Measurements from ENCODE around the gene INPP5B. TPM values are rescaled to one million over a fixed set of nuclear protein-coding genes. Genes with fewer than 3 reads are reported as not detected.

The INPP5B gene
- total and polyA plus RNA-seq, 2 of the 13 experiments (the other 11 are each of a cell fraction or from before 2014, with no cell fraction given) = 9.0 to 9.8 TPM

DNA sequence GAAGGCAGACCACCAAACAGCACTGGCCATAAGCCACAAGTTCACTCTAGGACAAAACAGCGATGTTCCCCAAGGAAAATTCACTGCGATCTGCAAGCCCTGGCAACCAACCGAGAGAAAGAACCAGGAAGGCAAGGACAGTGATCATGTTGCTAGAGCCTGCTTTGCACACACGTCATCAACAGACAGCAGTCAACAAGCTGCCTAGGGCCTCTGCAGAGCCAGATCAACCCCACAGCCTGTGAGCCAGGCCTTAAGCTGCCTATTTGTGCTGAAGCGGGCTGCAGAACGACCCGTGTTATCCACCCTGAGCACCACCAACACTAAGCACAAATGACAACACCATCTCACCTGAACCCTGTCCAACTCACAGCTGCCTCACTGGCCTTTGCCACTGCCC lies 132.6 kb downstream of the INPP5B start:
- no peak for FAIRE-seq
- Histone ChIP-seq H3K4me2 (ENCODE audit: low read depth, low read length) (no peak overlapping the region), H3K9me3 (ENCODE audit: low read length) (no peaks in the 10 kb centered on the region), H2AFZ (ENCODE audit: low read length) (no peak overlapping the region), H3K4me3 (replicated peaks in 1 of 3; ENCODE audit: insufficient read depth in 1 of 3, low read depth in 2 of 3, low read length in 3 of 3) (no peak overlapping the region), H4K20me1 (ENCODE audit: insufficient read depth, low read length) (no peaks in the 10 kb centered on the region), H3K9ac (ENCODE audit: insufficient read depth, low read depth, low read length) (no peak overlapping the region), H3K79me2 (ENCODE audit: insufficient read depth, low read length) (no peaks in the 10 kb centered on the region), H3K27ac (ENCODE audit: extremely low read length, insufficient read depth, low read length) (no peak overlapping the region), H3K4me1 (ENCODE audit: insufficient read depth, low read length) (peaks cover 27% of the 10 kb centered on the region), H3K36me3 (replicated peaks in 1 of 2; ENCODE audit: control insufficient read depth in 1 of 2, insufficient read depth in 2 of 2, low read length in 2 of 2) (peaks cover 5 to 32% of the 10 kb centered on the region in 2 experiments; a peak in 4 of 5 replicates), H3K27me3 (ENCODE audit: control insufficient read depth in 1 of 2, insufficient read depth in 2 of 2, low read length in 2 of 2) (no peaks in the 10 kb centered on the region)
- ChIA-PET CTCF (ENCODE audit: low intra/inter-chr PET ratio, low total read pairs) (no interaction called here), POLR2A (no interaction called here)
- no peak for DNase-seq (ENCODE audit: low spot score)
- intact Hi-C loops (cut with micrococcal nuclease; ENCODE audit: unreplicated experiment) (no loop called here), in situ Hi-C loops (cut with HindIII; ENCODE audit: extremely low pct_ligation_motif_present, low pct_unique_long_range_greater_than_20kb) (loop anchor here (5.0 kb wide), 1 partner anchor 43 kb away; the partner anchor contains the start of gene MTF1)
- no peak for ATAC-seq
- BruUV-seq (replicated peaks) = no TSS peak
- no peak for TF ChIP-seq ZNF749 (CRISPR knock-in tag; IDR thresholded peaks at IDR 0.05; ENCODE audit: borderline replicate concordance)
- TF ChIP-seq KAT8 (CRISPR knock-in tag; IDR thresholded peaks at IDR 0.05) = no peak
- no peak for TF ChIP-seq ZNF619 (CRISPR knock-in tag; IDR thresholded peaks at IDR 0.05)
- TF ChIP-seq SKI (IDR thresholded peaks at IDR 0.05; ENCODE audit: partially characterized antibody) = no peak
- no peak for TF ChIP-seq BRD4 (CRISPR knock-in tag; IDR thresholded peaks at IDR 0.05)
- no peak for TF ChIP-seq GATAD1 (CRISPR knock-in tag; IDR thresholded peaks at IDR 0.05)
- TF ChIP-seq, protein P1, sequence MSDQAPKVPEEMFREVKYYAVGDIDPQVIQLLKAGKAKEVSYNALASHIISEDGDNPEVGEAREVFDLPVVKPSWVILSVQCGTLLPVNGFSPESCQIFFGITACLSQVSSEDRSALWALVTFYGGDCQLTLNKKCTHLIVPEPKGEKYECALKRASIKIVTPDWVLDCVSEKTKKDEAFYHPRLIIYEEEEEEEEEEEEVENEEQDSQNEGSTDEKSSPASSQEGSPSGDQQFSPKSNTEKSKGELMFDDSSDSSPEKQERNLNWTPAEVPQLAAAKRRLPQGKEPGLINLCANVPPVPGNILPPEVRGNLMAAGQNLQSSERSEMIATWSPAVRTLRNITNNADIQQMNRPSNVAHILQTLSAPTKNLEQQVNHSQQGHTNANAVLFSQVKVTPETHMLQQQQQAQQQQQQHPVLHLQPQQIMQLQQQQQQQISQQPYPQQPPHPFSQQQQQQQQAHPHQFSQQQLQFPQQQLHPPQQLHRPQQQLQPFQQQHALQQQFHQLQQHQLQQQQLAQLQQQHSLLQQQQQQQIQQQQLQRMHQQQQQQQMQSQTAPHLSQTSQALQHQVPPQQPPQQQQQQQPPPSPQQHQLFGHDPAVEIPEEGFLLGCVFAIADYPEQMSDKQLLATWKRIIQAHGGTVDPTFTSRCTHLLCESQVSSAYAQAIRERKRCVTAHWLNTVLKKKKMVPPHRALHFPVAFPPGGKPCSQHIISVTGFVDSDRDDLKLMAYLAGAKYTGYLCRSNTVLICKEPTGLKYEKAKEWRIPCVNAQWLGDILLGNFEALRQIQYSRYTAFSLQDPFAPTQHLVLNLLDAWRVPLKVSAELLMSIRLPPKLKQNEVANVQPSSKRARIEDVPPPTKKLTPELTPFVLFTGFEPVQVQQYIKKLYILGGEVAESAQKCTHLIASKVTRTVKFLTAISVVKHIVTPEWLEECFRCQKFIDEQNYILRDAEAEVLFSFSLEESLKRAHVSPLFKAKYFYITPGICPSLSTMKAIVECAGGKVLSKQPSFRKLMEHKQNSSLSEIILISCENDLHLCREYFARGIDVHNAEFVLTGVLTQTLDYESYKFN (CRISPR knock-in tag; conservative IDR thresholded peaks at IDR 0.05) = no peak
- TF ChIP-seq HNF4A (CRISPR knock-in tag; IDR thresholded peaks at IDR 0.05) = no peak
- TF ChIP-seq ZNF674 (CRISPR knock-in tag; IDR thresholded peaks at IDR 0.05; ENCODE audit: low read depth) = no peak
- TF ChIP-seq MIER2 (CRISPR knock-in tag; IDR thresholded peaks at IDR 0.05) = no peak
- no peak for TF ChIP-seq ZNF335 (CRISPR knock-in tag; IDR thresholded peaks at IDR 0.05)
- TF ChIP-seq NFATC3 (CRISPR knock-in tag; IDR thresholded peaks at IDR 0.05) = no peak
- TF ChIP-seq, protein P2, sequence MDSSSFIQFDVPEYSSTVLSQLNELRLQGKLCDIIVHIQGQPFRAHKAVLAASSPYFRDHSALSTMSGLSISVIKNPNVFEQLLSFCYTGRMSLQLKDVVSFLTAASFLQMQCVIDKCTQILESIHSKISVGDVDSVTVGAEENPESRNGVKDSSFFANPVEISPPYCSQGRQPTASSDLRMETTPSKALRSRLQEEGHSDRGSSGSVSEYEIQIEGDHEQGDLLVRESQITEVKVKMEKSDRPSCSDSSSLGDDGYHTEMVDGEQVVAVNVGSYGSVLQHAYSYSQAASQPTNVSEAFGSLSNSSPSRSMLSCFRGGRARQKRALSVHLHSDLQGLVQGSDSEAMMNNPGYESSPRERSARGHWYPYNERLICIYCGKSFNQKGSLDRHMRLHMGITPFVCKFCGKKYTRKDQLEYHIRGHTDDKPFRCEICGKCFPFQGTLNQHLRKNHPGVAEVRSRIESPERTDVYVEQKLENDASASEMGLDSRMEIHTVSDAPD (CRISPR knock-in tag; IDR thresholded peaks at IDR 0.05) = no peak
- no peak for TF ChIP-seq ZNF350 (CRISPR knock-in tag; IDR thresholded peaks at IDR 0.05; ENCODE audit: borderline replicate concordance, low read depth)
- TF ChIP-seq IKZF4 (CRISPR knock-in tag; IDR thresholded peaks at IDR 0.05; ENCODE audit: borderline replicate concordance, low read depth, not compliant biosample characterization) = no peak
- no peak for TF ChIP-seq RFXANK (CRISPR knock-in tag; IDR thresholded peaks at IDR 0.05)
- TF ChIP-seq ZNF792 (CRISPR knock-in tag; IDR thresholded peaks at IDR 0.05) = no peak
- TF ChIP-seq ZNF121 (CRISPR knock-in tag; IDR thresholded peaks at IDR 0.05) = no peak
- 100% methylated on average over 5 of the region's 7 CpGs for WGBS (ENCODE audit: low lambda C conversion rate)
